Adrenal gland (tissue), 5 donors: ENCODE data around the gene GRAMD1B.

ENCODE experiments used
- POLR2A ChIP-seq, 2 donors: fragments of 450-650 bp; IDR thresholded peaks; one replicate each; pipeline ENCODE4 v1.6.1; 2017; ENCODE audit warnings: antibody characterized with exemption in 2 of 2, mild to moderate bottlenecking in 2 of 2, moderate library complexity in 1 of 2
- TF ChIP-seq, protein P1 (sequence below), 6 experiments: fragments of 450-650 bp in 4 of 6; fragments of 200-600 bp in 2 of 6; sonication (generic) in 1 of 6; IDR thresholded peaks; 1 replicate in 5 of 6; 2 replicates in 1 of 6; pipeline versions ENCODE4 v1.5.1 to v1.8.0; 2016 to 2021; ENCODE audit warnings: antibody characterized with exemption in 6 of 6, mild to moderate bottlenecking in 2 of 6, moderate library complexity in 1 of 6
- donor health status: DM: no; HTN: no; CAD: no.

DNA sequence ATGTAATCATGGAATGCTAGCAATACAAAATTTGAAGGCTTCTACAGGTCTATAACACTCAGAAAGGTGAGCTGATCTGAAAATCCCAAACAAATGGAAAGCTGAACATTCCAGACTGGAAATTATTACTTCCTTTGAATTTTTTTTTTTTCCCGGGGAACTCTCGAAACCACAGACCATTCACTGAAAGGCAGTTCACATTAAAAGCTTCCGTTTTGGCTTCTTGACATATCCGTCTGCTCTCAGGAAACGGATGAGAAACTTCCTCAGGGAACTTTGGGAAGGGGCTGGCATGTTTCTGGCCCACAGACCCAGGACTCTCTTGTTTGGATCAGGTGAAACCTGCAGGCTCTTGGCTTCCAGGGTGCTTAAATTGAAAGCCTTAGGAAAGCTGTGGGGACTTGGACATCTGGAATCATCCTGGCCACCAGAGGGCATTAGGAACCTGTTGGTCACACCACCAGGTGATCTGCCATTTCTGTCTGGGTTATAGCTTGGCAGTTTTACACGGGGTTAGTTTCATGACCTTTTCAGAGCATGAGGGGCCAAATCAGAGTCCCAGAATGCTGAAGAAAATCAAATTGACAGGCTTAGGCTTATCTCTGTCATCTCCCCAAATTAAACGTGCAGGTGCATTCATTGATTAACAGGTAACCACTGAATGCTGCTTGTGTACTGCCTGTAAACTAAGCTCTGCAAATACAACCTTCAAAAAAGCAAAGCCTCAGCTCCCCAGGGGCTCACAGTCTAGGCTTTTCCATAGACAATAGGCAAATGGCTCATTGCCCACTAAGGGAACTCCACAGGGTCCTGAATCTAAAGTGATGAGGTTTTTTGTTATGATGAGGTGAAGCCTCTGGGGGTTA is 22.7 kb upstream of the GRAMD1B start:
- TF ChIP-seq, protein P1, sequence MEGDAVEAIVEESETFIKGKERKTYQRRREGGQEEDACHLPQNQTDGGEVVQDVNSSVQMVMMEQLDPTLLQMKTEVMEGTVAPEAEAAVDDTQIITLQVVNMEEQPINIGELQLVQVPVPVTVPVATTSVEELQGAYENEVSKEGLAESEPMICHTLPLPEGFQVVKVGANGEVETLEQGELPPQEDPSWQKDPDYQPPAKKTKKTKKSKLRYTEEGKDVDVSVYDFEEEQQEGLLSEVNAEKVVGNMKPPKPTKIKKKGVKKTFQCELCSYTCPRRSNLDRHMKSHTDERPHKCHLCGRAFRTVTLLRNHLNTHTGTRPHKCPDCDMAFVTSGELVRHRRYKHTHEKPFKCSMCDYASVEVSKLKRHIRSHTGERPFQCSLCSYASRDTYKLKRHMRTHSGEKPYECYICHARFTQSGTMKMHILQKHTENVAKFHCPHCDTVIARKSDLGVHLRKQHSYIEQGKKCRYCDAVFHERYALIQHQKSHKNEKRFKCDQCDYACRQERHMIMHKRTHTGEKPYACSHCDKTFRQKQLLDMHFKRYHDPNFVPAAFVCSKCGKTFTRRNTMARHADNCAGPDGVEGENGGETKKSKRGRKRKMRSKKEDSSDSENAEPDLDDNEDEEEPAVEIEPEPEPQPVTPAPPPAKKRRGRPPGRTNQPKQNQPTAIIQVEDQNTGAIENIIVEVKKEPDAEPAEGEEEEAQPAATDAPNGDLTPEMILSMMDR (IDR thresholded peaks at IDR 0.05): peak; percentile 57 to 86 (median 84)
- TF ChIP-seq POLR2A (IDR thresholded peaks at IDR 0.05): no peak
